Measurements from ENCODE around the gene DIS3L2.
"Not testable (repeated sequence)": the region's sequence is repeated elsewhere in the genome, so short reads cannot be mapped to it uniquely, and the experiment has no call there.

DIS3L2 gene

DNA sequence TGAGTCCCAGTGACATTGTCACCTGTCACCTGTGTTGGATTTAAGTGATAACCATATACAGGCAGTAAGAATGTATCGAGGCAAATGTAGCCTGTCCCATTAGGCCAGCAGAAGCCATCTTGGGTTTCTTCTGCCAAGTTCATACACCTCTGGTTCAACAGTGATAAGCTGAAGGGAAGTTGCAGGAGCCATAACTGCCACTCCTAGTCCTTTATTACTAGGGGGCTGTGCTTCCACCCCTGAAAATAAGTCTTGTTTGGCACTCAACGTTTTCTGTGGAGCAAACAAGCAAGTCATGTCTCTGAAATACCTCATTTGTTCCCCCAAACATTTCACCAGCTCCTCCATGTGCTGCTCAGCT, 358.9 kb downstream of the DIS3L2 start:
- DNase-seq (ENCODE audit: low read depth in 2 of 2), result no peak

DNA sequence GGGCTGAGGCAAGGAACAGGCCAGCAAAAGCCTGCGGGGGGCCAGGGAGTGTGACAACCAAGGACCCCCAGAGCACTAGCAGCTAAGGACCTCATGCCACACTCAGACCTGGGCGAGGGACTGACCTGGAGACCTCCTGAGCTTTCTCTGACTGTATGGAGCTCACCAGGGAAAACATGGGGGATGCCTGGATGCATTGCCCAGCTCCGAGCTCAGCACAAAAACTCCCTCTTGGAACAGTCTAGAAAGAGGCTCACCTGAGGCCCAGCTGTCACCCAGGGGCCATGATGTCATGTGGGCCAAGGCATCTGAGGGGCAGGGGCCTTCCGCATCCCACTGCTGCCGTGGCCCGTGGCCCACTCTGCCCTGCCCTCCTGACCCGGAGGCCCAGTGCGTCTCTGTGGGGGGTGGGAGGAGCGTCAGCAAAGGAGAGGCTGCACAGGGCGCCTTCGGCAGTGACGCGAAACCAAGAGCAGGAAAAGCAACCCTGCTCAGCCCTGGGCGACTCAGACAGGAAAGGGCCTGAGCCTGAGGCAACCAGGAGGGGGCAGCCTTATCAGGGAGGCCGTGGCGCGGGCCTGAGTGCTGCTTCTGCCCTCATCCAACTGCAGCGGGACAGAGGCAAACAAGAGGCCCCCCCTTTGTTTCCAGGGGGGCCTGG, 359.8 kb downstream of the DIS3L2 start:
- no peak for DNase-seq (ENCODE audit: low read depth in 2 of 2)

DNA sequence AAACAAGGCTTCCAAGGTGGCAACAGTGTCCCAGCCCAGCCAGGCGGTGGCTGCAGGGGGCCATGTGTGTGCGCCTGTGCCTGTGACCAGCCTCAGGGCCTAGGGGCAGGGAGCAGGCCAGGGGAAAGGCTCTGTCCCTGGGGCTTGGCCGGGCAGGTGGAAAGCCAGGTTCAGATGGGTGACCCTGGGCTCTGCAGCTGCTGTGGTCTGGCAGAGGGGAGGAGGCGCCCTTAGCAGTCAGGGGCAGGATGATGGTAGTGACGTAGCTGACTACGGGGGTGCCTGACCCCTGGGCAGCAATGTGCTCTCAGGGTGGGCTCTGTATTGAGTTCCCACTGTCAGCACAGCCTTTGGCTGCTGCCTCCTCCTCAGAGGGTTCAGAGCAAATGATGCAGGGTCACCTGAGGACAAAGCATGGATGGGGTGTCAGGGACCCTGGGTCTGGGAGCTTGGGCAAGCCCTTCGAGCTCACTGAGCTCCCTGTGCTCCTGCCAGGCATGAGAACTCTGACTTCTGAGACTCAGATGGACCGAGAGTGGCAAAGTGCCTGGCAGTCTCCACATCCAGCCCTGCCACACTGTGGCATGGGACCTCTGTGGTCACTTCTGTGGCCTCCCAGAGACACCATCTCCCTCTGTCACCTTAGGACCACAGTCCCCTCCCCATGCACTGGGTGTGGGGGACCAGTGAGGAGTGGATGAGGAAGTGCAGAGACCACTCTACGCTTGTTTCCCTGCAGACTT, 360.5 kb downstream of the DIS3L2 start:
- DNase-seq (ENCODE audit: low read depth in 2 of 2), result no peak

- DNase-seq (ENCODE audit: low read depth in 2 of 2), result no peak
Measured at GRCh38 chr2:232322560-232323327, 361.2 kb downstream of the DIS3L2 start.

DNA sequence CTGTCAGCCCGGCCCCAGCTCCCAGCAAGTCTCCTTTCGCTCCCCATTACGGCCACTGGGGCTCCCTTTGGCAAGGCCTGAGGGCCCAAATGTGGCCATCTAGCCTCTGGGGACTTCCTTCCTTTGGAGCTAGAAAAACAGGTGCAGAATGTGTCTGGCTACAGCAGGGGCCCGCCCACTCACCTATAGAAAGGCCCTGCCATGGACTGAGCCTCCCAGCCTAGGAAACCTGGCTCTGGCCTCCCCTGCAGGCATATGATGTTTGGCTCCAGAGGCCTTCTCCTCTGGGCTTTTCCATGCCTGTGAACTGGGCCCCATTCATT, 361.8 kb downstream of the DIS3L2 start:
- DNase-seq (ENCODE audit: low read depth in 2 of 2), result no peak

DNA sequence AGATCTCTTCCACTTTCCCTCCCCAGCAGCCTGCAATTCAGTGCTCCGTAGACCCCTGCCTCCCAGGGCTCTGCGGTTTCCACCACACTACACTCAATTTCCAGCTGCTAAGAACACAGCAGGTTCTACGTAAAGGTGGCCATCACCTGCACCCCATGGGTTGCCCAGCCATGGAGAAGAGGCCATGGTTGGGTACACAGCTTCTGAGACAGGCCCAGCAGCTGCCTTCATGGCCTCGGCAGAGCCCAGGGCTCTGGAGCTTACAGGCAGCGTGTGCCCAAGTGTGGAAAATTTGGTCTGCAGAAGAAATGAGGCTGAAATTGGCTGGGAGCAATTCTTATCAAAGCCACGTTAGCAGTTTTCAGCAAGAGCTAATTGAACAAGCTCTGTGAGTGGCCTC, 362.5 kb downstream of the DIS3L2 start:
- not testable (repeated sequence) for DNase-seq (ENCODE audit: low read depth in 2 of 2)

DNA sequence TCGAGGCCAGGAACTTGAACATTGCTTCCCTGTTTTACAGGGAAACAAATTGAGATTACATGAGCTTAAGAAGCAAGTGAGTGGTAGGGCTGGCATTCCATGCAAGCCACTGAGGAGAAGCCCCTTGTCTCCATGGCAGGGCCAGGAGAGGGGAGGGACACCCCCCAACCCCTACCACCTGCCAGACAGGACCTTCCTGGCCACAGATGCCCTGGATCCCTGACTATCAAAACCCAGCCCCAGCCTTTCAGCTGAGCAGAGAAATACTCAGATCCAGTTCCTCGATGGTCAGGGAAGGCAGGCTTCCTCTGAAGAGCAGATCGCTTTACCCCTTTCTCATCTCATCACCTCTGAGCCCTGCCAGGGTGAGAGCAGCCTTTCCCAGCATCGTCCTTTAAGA, 363.3 kb downstream of the DIS3L2 start:
- DNase-seq (ENCODE audit: low read depth in 2 of 2), result no peak

- DNase-seq (ENCODE audit: low read depth in 2 of 2), result no peak
Measured at GRCh38 chr2:232325324-232326273, 364.1 kb downstream of the DIS3L2 start.

DNA sequence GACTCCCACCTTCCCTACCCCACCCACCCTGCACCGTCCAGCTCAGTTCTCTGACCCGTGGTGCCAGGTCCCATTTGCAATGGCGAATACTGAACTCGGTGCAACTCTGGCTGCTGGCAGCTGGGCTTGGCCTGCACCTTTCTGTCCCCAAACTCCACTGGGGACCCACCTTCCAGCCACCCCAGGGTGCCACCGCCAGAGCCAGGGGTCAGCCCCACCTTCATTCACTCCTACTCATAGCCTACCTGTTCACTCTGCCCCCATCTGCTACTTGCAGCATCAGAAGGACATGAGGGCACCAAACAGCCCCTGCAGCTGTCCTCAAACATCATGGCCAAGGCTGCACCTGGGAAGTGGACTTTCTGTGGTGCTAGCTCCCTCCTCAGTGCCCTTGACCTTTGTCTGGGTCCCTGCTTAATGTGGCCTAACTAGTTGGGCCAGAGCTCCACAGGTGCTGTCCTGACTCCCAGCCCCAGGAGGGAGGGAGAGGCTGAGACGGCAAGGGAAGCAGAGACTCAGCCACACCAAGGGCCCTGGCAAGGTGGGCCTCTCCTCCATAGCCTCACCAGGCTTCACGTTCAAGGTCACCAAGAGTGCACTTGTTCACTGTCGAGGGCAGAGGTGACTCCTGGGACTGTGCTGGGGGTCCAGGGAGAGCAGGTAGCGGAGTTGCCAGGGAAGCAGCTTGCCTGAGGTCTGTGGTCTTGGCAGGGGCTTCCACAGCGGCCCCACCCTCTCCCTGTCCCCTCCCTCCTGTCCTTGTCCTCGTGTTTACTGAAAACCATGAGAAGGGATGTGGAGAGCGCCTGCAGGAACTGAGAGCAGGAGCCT, 365.0 kb downstream of the DIS3L2 start:
- not testable (repeated sequence) for DNase-seq (ENCODE audit: low read depth in 2 of 2)

- DNase-seq (ENCODE audit: low read depth in 2 of 2), result peak; percentile 69 to 70
Measured at GRCh38 chr2:232327105-232328031, 365.9 kb downstream of the DIS3L2 start.

DNA sequence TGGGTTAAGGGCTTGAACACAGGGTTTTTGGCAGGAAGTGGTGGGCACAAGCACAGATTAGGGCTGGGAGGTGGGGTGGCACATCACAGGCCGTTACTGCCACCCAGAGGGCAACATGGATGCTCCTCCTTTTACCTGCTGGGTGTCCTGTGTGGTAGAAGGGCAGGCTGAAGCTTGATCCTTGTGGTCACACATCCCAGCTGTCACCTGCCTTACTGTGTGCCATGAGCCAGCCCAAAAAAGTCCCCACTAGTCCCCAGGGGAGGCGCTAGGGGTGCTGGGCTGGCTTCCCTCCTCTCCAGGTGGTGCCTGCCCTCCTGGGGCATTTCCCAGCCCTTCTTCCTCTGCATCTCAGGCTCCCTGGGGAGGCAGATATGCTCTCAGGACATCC, 366.5 kb downstream of the DIS3L2 start:
- no peak for DNase-seq (ENCODE audit: low read depth in 2 of 2)

DNA sequence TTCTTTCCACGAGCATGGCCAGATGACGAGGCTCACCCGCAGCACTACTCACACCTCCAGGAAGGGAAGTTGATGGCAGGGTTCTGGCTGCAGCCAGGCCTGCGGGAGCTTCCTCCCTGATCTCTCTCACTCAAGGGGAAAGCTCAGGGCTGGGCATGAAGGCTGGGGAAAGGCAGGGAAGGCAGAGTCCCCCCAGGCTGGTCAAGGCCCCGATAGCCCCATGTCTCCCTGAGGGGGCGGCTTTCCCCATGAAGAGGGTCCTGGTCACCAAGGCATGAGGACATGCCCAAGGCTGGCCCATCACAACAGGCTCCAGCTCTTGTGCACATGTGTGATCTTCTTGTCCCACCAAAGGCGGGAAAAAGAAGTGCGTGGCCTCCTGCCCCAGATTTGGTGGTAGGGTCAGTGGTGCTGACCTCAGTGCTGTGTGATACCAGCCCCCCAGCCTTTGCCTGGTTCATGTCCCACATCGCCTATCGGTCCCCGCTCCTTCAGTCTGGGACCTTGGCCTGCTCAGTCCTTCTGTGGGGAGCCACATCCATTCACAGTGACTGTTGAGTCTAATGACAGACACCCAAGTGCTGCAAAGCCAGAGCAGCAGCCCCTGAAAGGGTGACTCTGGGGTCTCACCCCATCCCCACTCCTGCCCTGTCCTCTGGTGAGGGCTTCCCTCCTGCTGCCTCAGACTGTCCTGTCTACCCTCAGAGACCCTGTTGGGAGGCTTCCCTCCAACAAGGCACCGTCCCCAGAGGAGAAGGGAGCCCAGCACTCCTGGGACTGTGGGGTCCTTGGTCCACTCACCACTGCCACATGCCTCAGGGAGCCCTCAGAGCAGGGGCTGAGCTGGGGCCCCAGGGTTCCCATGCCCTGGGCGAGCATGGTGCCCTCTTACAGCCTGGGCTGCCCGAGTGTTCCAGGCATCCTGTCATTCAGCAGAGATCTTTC, 367.3 kb downstream of the DIS3L2 start:
- DNase-seq (ENCODE audit: low read depth in 2 of 2), result no peak

DNA sequence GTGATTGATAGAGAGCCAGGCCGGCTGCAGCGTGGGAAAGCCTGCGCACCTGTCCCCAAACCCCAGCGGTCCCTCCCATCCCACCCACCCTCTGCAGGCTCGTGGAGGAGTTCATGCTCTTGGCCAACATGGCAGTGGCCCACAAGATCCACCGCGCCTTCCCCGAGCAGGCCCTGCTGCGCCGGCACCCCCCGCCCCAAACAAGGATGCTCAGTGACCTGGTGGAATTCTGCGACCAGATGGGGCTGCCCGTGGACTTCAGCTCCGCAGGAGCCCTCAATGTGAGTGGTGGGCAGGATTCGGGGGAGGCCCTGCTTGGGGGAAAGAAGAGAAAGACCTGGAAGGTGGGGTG, 368.2 kb downstream of the DIS3L2 start:
- DNase-seq (ENCODE audit: low read depth in 2 of 2), result no peak

DNA sequence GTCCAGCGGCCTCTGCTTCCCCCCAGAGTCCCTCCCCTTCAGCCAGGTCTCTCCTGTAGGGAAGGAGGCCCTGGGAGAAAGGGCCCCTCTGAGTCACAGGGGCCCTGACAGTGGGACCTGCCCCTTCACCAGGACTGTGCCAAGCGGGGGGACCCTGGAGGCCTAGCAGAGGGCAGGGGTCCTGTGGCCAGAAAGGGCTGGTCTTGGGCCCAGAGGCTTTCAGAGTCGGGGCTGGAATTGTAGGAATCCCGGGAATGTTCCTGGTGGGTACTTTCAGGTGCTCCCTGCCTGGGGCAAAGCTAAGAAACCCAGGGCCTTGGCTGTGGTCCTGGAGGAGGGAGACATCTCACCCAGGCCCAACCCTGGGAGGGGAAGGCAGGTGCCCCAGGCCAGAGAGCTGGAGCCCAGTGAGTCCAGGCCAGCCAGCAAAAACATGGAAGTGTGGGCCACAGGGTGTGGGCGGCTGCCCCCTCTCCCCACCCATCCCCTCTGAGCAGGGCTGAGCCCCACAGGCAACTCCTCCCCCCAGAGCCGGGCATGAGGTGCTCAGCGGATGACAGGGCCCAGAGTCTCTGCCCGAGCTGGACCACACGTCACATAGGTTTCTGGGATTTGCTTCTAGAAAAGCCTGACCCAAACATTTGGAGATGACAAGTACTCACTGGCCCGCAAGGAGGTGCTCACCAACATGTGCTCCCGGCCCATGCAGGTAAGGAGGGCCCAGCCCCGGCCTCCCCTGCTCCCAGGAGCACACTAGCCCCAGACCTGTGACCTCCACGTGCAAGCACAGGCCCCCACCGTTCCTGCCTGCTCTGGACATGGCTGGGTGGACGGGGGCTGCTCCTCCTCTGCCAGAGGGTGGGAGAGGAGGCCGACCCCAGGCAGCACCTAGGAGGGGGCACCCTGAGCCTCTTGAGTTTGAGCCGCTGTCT, 368.8 kb downstream of the DIS3L2 start:
- DNase-seq (ENCODE audit: low read depth in 2 of 2), result no peak

GRCh38 chr2:232331061-232331460, 369.5 kb downstream of the DIS3L2 start:
- DNase-seq (ENCODE audit: low read depth in 2 of 2), result not testable (repeated sequence)

- DNase-seq (ENCODE audit: low read depth in 2 of 2), result not testable (repeated sequence)
Measured at GRCh38 chr2:232331641-232332040, 370.1 kb downstream of the DIS3L2 start.

- not testable (repeated sequence) for DNase-seq (ENCODE audit: low read depth in 2 of 2)
Measured at GRCh38 chr2:232332244-232332939, 370.9 kb downstream of the DIS3L2 start.

Data from stimulated activated CD8-positive, alpha-beta memory T cell treated with anti-CD3 and anti-CD28 coated beads, Interleukin-2, amount 100 ng/mL, for 1 hour (primary cell).